HG03095 (cell line): Measurements from ENCODE around the gene HIBCH.

ENCODE experiments used
- ATAC-seq: cut with Tn5 transposase; IDR thresholded peaks from one replicate; pipeline ENCODE4 v1.9.1; 2021; ENCODE audit warnings: moderate library complexity; ENCODE audit not compliant: unreplicated experiment

Gene HIBCH

DNA sequence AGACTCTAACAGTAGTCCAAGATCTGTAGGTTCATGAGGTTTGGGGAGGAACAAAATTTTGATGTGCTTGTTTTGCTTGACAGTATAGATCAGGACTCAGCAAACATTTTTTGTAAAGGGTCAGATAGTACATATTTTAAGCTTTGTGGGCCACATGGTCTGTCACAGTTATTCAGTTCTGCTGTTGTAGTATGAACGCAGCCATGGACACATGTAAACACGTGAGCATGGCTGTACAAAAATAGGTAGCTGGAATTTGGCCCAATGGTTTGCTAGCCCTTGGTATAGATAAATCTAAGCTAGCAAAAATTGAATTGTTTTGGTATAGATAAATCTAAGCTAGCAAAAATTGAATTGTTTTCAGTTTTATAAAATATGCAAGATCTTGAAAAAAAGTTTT lies 120.5 kb downstream of the HIBCH start:
- ATAC-seq, result no peak

- no peak for ATAC-seq
Measured at GRCh38 chr2:190197143-190197720, 122.4 kb downstream of the HIBCH start.

DNA sequence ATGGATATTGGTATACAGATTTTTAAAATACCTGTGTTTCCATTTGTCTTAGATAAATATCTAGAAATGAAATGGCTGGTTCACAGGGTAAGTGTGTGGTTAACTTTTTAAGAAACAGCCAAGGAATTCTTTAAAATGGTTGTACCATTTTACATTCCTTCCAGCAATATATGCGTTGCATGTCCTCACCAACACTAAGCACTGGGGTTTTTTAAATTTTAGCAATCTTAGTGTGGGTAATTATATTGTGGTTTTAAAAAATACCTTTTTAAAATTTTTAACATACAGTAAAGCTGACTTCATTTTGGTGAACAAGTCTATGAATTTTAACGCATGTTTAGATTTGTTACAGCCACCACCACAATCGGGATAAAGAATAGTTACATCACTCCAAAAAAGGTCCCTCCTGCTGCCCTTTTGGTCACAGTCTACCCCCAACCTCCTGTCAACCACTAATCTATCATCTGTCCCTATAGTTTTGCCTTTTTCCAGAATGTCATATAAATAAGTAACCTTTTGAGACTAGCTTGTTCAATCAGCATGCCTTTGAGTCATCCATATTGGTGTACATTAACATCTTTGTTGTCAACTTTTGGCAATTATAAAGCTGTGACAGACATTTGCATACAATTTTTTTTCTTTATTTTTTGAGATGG lies 129.0 kb downstream of the HIBCH start:
- no peak for ATAC-seq

- no peak for ATAC-seq
Measured at GRCh38 chr2:190188289-190188688, 131.3 kb downstream of the HIBCH start.

- no peak for ATAC-seq
Measured at GRCh38 chr2:190186238-190186637, 133.4 kb downstream of the HIBCH start.

DNA sequence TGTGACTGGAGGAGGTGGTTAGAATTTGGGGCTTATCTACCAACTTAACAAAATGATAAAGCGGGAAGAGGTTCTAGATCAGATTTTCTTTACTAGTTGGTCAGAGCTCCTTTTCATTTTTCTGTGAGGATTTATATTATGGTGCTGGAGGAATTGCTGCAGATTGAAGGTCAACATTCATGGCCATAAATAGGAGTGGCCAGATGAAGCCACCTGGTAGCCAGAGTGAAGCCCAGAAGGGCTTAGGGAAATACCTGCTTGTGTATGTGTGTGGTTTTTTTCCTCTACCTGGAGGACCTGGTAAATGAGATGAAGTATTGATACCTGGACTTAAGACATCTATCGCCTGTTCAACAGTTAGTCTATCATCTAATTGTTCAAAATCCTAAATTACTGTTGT lies 134.2 kb downstream of the HIBCH start:
- ATAC-seq, result no peak

GRCh38 chr2:190184460-190184859 lies 135.2 kb downstream of the HIBCH start:
- ATAC-seq, result no peak

GRCh38 chr2:190183539-190183938 lies 136.1 kb downstream of the HIBCH start:
- ATAC-seq, result no peak

- peak; percentile 35 for ATAC-seq
Measured at GRCh38 chr2:190182071-190182524, 137.5 kb downstream of the HIBCH start.

DNA sequence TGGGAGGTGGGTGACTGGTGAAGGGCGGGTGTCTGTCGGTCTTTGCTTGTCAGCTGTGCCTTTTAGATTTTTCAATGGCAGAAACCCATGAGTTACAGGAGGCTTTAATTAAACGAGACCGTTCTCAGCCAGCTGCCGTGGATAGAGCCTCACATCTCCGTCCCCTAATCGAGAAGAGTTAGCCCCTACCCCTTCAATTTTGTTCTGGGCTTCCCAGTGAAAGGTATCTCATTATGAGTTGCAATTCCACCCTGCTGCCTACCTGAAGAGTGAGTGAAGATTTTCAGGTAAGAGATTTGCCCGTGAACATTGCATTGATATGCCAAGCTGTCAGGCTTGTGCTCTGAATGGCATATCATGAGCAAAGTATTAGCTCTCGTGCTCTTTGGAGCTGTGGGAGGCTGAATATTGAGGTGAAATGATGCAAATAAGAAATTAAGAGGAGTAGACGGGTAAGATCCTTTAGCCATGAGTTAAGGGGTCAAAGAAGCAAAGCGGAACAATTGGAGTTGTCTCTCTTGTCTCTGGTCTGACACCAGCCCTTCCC lies 138.4 kb downstream of the HIBCH start:
- ATAC-seq, result no peak

GRCh38 chr2:190180313-190181122 lies 139.1 kb downstream of the HIBCH start:
- peak; percentile 74 for ATAC-seq

- no peak for ATAC-seq
Measured at GRCh38 chr2:190179754-190180312, 139.8 kb downstream of the HIBCH start.

- no peak for ATAC-seq
Measured at GRCh38 chr2:190178066-190178722, 141.4 kb downstream of the HIBCH start.

- no peak for ATAC-seq
Measured at GRCh38 chr2:190177249-190178040, 142.2 kb downstream of the HIBCH start.

GRCh38 chr2:190173392-190173791 lies 146.2 kb downstream of the HIBCH start:
- no peak for ATAC-seq

GRCh38 chr2:190170673-190171072 lies 149.0 kb downstream of the HIBCH start:
- no peak for ATAC-seq

- no peak for ATAC-seq
Measured at GRCh38 chr2:190169221-190170072, 150.2 kb downstream of the HIBCH start.

DNA sequence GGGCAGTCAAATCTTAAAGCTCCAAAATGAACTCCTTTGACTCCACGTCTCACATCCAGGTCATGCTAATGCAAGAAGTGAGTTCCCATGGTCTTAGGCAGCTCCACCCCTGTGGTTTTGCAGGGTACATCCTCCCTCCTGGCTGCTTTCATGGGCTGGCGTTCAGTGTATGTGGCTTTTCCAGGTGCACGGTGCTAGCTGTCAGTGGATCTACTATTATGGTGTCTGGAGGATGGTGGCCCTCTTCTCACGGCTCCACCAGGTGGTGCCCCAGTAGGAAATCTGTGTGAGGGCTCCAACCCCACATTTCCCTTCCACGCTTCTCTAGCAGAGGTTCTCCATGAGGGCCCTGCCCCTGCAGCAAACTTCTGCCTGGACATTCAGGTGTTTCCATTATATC lies 151.9 kb downstream of the HIBCH start:
- ATAC-seq, result no peak

GRCh38 chr2:190165491-190165890 lies 154.1 kb downstream of the HIBCH start:
- ATAC-seq, result no peak
